GM18858 (cell line): ENCODE results near the gene FAM217A.
"Not testable (repeated sequence)": the region's sequence is repeated elsewhere in the genome, so short reads cannot be mapped to it uniquely, and the experiment has no call there.

Source experiments
- ATAC-seq: cut with Tn5 transposase; IDR thresholded peaks from one replicate; pipeline ENCODE4 v1.9.1; 2021; ENCODE audit not compliant: unreplicated experiment

The FAM217A gene, protein sequence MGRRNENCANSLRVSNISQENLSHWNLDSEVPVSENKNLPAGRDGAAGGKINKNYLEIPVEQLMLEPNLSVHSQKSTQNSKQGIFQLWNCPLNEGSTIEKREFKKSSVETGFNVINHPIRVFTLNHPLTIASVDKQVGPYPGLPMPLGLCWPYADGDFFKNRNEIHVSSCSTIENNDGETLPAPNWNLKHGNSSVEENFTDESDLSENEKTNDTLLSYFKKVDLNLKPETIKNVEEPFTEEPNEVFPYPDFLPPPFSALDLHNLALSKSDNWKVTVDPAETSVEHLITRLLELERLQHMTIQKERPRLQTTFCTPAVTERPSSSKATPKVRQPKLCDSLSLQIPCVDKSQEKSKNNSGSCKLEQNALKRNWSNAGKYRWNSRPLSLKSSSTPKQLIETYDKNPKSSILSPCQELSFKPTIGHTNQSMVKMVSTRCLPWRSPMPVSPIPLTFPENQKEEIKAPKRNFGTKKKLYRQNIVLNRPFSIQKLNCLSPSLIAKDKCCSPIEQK

DNA sequence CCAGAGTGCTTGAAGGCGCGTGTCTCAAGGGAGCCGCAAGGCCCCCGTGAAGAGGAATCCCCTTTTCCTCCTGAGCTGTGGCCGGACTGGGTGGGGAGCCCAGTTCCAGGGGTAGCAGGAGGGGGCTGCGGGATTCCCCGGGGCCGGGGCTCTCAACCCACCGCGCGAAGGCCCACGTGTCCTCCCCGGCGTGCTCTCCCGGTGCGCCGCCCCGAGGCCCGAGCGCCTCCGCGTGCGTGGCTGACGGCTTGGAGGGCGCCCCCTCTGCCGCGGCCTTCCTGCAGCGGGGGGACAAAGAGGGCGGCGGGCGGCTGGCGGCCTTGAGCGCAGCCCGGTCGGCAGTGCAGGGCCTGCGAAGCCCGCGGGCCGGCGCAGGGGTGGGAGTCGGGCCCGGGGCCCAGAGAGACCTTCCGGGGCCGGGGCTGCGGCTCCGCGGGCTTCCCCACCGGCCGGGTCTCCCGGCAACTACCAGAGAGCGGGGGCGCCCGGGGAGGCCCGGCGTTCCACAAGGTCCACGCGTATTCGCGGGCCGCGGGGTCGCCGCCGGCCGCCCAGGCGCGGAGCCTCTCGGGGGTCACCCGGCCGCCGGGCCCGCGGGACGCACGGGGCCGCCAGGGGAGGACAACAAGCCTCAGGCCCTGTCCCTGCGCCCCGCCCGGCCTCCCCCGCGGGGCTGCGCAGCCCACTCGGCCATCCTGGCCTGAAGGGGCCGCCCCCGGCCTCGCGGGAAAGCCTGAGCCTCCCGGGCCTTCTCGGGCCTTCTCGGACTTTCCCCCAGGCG, at the start of gene FAM217A:
Gene FAM217A (minus strand): TSS at position 447 of the 781 bp plus-strand sequence. CDS start 1,723 bp downstream, outside the sequence.
- no peak for ATAC-seq

DNA sequence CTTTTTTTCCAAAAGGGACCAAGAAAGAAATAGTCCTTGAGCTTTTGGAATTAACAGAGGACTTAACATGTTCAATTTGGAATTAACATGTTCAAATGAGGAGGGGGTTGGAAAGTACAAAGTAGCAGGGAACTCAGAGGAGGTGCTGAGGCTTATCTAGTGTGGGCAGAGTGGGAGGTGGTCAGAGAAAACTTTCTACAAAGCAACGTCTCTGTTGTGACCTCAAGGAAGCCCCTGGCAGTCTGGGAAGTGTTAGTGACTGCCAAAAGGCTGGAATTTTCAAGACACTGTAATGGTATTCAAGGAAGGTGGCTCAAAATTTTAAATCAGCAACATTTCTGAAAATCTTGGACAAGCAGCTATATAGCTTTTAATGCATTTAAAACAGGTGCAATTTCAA, 49.1 kb upstream of the FAM217A start:
- no peak for ATAC-seq

DNA sequence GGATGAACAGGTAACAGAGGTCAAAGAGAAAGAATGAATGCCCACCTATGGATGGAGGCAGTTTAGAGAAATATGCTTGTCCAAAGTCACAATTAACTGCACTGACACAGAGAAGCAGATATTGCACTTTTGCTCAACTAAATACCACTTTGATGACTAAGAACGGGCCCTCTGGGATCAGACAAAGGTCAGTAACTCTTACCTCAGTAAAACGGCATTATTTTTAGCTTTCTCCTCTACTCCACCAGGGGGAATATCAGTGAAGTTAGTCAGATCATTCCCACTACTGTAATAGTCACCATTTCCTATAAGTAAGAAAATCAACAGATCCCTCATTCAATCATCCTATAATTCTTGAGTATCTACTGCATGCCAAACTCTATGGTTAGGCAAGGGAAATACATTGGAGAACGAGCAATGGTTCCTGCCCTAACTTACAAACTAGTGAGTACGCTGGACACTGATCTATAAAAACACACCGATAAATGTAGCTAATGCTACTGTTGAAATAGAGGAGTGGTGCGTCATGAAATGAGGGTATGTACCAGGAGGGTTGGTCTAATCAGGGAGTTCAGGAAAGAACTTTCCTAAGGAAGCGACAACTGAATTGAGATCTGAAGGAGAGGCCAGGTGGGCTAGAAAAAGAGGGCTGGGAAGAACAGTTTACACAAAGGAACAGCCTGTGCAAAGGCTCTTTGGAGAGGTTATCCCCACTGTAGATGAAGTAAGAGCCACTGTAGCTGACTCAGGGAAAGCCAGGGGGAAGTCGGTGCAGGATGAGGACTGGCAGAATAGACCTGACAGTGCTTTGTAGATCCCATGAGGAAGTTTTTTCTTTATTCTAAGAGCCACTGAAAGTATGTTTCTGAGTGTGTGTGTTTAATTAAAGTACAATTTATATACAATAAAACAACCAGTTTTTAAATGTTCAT, 47.3 kb upstream of the FAM217A start:
- no peak for ATAC-seq

DNA sequence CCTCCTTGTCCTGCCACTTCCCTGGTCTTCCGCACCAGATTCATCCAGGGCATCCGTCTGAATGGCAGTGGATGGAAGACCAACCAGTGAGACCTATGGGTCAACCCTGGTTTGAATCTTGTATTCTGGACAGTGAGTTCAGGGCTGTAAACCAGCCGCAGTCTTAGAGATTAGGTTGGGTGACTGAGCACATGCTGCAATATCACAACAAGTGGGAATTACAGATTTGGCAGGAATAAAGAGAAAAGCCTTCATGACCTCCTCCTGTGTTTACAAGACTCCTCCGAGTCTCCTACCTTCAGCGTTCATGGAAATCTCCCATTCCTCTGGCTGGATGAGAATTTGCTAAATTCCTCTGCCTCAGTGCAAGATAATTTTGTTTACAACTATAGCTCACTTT, 46.6 kb upstream of the FAM217A start:
- ATAC-seq: no peak

DNA sequence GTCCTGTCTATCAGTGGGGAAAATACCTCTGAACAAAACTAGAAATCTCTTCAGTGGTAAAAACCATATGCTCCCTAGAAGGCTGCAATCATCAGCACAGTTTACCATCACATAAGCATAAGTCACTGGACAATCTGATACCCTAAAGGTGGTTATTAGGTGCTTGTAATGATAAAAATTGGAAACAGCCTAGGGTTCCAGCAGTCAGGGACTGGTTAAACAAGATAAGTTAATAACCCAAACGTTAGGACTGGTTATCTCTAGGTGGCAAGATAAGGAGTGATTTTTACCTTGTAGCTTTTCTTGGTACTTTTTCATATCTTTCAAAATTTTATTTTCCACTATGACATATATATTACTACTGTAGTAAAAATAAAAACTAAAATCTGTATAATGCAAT, 45.4 kb upstream of the FAM217A start:
- no peak for ATAC-seq

DNA sequence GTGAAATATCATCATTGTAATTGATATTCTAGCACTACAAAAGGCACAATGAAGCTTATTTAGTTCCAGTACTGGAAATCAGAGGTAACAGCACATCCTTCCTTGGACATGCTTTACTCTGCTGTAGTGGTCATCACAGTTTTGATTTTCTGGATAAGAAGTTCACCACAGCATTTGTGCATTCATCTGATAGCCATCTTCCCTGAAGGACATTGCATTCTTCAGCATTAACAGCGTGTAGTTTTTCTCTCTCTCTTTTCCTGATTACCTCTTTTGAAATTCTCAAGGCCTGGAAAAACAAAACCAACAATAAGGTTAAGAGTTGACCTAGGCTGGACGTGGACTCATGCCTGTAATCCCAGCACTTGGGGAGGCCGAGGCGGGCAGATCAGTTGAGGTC, 36.8 kb upstream of the FAM217A start:
- ATAC-seq: no peak

DNA sequence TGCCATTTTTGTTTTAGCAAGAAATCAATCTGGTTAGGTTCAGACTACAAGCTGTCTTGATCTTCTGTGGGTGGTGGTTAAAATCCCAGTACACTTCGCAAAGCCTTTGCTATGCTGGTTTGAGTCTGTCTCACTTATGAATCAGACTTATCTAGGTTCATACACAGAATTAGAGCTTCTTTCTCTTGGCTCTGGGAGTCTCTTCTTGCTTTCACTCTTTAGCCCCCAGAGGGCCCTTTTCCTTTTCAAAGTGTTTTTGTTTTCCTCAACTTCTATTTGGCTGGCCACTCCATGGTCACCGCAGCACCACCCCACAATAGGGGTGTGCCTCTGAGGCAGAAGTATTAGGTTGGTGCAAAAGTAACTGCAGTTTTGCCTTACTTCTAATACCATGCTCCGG, 35.2 kb upstream of the FAM217A start:
- no peak for ATAC-seq

DNA sequence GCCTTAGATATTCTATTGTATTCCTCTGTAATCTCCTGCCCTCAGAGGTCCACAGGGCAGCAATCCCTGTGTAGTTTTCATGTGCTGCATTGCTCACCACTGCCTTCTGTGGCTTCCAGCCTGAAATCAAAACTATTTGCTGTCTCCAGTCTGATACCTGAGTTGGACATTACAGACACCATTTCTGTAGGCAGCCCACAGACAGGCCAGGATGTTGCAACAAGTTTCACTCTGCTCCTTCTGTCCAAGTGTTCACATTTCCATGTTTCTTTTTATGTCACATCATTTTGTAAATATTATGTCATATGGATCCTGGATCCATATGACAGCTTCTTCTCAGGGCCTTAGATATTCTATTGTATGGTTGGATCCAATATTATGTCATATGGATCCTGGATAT, 34.7 kb upstream of the FAM217A start:
- ATAC-seq: no peak

DNA sequence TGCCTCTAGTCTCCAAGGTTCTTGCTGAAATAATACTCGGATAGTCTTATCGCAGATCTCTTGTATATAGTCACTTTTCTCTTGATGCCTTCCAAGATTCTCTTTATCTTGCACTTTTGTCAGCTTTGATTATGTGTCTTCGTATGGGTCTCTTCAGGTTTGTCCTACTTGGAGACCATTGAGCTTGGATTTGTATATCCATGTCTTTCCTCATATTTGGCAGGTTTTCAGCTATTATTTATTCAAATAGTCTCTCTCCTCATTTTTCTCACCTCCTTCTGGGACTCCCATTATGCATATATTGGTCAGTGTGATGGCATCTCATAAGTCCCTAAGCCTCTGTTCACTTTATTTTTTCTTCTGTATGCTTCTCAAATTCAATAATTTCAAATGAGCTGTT, 33.4 kb upstream of the FAM217A start:
- no peak for ATAC-seq

DNA sequence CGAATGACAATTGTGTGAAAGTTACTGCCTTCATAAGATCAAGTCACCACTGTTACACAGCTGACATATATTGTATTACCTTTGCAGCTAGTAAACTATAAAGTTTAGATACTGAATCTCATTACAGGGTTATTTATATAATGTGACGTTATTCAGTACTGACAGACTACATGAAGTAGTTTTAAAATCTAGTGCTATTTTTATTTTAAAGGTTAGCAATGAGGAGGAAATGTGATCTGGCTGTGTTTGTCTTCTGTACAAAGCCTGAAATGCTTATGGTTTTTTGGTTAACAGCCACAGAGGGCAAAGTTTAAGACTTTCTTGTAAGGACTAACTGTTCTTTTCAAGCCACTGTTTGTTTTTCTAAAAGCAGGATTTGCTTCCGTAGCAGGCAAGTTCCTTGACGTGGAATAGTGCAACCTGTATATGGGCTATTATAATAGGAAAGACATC, 30.5 kb upstream of the FAM217A start:
- not testable (repeated sequence) for ATAC-seq

DNA sequence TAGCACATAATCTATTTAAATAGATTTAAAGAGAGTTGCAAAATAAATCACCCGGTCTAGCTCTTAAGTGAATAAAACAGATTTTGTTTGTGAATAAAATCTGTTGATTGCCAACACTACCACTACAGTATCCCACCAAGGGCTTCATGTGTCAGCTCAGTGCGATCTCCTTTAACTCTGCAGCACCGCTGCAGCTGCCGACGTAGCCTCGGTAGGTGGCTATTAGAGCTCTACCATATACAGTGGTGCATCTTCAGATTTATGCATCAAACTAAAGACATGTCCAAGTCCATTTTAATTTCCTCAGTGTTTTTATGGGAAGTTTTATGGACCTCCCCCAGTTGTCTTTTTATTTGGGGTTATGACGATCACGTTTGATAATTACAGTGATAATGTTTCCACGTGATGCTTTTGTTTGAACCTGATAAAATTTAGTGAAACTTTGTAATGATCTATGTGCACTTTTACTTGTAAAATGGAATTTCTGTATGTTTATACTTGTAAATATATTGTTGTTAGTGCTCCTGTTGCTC, 29.7 kb upstream of the FAM217A start:
- no peak for ATAC-seq

DNA sequence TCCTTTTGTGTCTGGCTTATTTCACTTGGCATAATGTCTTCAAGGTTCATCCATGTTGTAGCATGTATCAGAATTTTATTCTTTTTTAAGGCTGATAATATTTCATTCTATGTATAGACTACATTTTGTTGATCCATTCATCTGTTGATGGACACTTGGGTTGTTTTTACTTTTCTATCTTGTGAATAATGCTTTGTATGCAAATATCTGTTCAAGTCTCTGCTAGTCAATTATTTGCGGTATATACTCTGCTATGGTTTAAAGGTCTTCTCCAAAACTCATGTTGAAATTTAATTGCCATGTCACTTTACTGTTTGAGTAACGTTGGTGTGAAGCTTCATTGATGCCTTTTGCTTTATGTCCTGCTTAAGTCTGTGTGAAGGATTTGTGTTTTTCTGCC, 28.9 kb upstream of the FAM217A start:
- no peak for ATAC-seq

DNA sequence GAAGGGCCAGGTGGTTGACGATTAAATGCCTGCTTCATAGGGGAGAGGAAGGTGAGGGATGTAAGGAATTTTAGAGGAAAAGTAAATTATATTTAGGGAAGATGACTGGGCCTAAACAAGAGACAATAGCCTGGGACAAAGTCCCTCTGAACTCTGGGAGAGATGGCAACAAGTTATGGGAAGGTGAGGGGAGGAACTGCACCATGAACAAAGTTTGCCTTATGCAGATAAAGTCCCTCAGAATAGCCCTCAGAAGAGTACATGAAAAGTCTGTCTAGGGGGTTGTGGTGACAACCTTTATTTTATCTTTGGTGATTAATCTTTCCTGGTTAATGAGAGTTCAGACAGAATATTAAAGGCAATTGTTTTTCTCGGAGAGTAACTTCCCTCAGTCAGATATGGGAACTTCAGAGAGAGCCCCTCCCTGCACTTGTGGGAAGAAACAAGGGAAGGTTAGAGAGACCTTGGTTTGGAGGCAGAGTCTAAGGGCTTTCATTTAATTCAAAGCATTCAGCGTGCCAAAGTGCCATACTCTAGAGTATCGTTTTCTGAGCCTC, 27.1 kb upstream of the FAM217A start:
- ATAC-seq: no peak

DNA sequence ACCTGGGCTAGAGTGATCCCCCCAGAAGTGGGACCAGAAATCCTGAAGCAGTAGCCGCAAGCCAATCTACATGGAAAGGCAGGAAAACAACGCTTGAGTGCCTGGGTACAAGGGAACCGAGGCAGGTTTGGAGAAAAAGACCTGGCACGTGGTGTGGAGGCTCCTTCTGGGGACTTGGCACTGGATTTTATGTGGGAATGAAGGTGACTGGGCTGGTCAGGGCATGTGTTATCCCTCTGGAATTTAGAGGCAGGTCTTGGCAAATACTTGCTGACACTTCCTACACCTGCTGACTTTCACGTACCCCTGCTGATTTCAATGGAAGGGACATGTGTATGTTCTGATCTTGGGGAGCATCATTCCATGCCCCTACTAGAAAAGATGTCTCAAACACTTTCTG, 25.0 kb upstream of the FAM217A start:
- no peak for ATAC-seq

DNA sequence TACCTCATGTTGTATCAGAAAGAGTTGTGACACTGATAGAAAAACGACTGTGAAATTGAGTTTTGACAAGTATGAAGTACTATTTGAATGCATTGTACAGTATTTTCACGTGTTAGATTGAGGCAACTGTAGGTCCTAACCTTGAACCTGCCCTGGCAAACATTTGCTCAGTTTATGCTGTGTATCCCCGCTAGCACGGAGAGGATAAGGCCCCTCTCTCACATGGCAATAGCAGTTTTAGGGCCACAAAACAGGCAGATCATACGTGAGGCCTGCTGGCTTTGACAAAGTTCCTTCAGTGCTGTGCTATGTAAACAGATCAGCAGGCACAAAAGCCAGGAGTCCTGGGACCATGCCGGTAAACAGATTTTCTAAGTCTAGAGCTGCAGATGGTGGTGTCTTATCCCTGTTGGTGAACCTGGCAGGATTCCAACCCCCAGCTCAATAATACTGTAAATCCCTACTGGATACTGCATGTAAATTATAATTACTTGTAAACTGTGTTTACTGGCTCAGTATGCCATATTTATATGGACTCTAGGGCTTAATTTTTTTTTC, 23.8 kb upstream of the FAM217A start:
- no peak for ATAC-seq

DNA sequence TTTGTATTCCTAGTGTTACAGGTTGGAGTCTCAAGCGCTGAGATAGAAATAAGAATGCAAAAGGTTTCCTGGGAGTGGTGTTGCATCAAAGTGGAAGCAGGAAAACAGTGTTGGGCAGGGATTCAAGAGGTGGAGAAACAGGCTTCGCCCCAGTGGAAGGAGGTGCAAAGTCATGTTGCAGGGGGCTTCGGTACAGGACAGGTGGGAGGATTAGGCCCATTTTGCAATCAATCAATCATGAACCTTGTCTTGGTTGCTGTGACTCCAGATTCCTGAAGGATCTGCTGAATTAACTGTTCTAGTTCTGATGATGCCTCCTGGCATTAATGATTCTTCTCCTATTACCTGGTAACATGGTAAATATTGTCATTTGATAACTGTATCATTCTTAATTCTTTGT, 22.4 kb upstream of the FAM217A start:
- ATAC-seq: no peak

DNA sequence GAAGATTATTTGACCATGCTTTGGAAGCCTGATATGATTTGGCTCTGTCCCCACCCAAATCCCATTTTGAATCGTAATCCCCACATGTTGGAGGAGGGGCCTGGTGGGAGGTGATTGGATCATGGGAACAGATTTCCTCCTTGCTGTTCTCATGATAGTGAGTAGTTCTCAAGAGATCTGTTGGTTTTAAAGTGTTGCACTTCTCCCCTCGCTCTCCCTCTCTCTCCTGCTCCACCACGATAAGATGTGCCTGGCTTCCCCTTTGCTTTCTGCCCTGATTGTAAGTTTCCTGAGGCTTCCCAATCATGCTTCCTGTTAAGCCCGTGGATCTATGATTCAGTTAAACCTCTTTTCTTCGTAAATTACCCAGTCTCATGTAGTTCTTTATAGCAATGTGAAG, 21.7 kb upstream of the FAM217A start:
- ATAC-seq: no peak

DNA sequence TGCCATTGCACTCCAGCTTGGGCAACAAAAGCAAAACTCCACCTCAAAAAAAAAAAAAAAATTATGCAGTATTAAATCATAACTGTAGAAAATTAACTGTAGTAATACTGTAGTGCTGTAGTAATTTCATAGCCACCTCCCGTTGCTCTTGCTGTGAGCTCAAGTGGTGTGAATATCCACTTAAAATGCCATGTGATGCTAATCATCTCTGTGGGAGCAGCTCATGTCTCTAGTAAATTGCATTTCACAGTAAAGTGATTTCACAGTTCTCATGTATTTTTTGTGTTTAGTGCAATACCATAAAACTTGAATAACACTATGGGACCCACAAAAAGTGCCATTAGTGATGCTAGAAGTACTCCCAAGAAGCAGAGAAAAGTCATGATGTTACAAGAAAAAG, 14.4 kb upstream of the FAM217A start:
- ATAC-seq: no peak

DNA sequence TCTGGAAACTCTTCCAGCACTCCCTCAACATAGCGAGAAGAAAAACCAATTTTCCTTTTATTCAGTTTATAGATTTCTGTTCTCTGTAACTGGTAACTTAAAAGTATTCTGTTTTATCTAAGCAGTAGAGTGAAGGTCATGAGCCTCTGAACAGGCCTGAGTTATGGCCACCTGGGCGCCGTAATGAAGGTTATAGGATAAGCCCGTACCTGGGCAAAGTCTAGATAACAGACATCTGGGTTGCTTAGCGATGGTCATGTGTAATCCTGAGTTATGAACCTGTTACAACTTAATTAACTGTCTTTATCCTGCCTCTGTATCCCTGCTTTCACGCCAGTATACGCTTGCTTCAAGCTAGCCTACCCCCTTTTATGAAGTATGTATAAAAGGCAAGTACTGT, 13.0 kb upstream of the FAM217A start:
- ATAC-seq: no peak

DNA sequence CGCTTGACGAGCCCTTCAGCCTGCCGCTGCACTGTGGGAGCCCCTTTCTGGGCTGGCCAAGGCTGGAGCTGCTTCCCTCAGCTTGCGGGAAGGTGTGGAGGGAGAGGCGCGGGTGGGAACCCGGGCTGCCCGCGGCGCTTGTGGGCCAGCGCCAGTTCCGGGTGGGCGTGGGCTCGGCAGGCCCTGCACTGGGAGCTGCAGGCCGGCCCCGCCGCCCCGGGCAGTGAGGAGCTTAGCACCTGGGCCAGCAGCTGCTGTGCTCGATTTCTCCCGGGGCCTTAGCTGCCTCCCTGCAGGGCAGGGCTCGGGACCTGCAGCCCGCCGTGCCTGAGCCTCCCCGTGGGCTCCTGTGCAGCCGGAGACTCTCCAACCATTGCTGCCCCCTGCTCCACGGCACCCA, 11.1 kb upstream of the FAM217A start:
- ATAC-seq: not testable (repeated sequence)
